Measurements from ENCODE around the gene GLS. TPM values are rescaled to one million over a fixed set of nuclear protein-coding genes. Genes with fewer than 3 reads are reported as not detected.

Gene GLS
- polyA plus RNA-seq, 3 donors from 2014 or later, result 20.5 to 37.8 (median 29.7) TPM

DNA sequence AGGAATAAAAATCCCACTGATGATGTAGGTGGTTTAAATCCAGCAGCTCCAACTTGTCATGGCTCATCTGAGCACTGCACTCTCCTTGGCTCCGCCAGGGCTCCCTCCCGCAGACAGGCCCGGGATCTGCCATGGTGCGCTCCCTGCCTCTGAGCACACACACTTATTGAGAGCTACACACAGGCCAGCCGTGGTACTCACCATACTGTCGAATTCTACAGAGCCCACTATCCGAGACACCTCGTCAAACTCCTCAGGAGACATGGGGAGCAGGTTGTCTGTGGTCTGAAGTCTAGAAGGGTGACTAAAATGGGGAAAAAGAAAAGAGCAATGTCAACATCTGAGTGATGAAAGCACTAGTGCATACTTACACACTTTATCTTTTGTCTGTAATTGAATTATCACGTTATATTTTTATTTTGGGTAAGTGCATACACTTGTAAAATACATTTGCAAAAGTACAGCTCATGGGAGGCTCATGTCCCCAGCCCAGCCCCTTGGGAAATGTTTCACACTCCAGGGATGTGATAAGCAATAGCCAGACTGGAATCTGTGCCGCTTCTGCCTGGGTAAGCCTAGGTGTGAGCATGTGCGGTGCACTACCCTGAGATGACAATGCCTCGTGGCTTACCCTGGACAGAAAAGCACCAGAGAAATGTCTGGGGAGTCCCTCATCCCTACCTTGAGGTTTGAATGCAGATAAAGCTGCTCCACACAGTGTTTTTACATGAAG, 94.2 kb downstream of the GLS start:
- Mint-ChIP-seq H3K27ac (peak overlapping the region in 2 of 6 donors; percentile 29 to 76), H3K4me1 (peaks cover 0 to 1% of the 10 kb centered on the region in 2 donors), H3K27me3 (ENCODE audit: low read depth in 3 of 3) (no peaks in the 10 kb centered on the region), H3K36me3 (peaks cover 41 to 76% (median 51%) of the 10 kb centered on the region in 3 donors), H3K9me3 (no peaks in the 10 kb centered on the region), H3K4me3 (no peak overlapping the region)
- no peak for DNase-seq

DNA sequence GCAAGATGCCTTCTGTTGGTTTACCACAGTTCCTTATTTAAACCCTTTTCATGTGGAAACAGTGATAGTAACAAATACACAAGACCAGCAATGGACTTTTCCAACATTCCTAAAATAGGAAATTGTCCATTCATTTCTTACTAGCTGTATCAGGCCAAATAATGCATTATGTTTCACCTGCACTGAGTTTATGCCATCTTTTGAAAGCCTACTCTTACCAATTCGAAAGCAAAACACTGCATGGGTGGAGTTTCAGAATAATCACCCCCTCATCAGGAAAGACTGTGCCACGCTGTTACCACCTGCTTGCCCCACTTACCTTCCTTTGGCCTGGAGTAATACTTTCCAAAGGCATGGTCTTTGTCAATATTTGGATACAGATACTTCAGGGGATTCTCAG, 95.9 kb downstream of the GLS start:
- H3K4me1 Mint-ChIP-seq, result peaks cover 0 to 6% of the 10 kb centered on the region in 2 donors
- H3K27ac Mint-ChIP-seq, result no peak overlapping the region
- no peak for DNase-seq
- H3K36me3 Mint-ChIP-seq, result peaks cover 48 to 78% (median 55%) of the 10 kb centered on the region in 3 donors
- peaks cover 0 to 2% (median 2%) of the 10 kb centered on the region in 3 donors for H3K27me3 Mint-ChIP-seq (ENCODE audit: low read depth in 3 of 3)
- H3K4me3 Mint-ChIP-seq, result no peak overlapping the region
- H3K9me3 Mint-ChIP-seq, result no peaks in the 10 kb centered on the region

DNA sequence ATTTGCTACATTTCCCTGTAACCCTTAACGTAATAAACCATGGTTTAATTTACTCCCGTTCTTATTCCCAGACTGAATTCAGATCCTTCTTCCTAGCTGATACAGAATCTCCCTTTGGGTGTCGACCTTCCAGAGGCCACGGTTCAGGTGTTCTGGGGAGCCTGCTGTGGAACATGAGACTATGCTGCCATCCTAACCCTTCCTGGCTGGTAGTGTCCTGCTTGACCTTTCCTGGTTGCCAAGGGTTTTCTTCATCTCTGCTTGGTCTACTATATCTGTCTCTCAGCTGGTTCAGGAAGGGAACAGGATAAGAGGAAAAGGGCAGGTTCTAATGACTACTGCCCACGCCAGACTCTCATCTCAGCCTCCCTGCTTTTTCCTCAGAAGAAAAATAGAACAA, 96.9 kb downstream of the GLS start:
- H3K9me3 Mint-ChIP-seq, result no peaks in the 10 kb centered on the region
- peaks cover 57 to 86% (median 62%) of the 10 kb centered on the region in 3 donors for H3K36me3 Mint-ChIP-seq
- H3K4me1 Mint-ChIP-seq, result peaks cover 0 to 12% of the 10 kb centered on the region in 2 donors
- no peak overlapping the region for H3K4me3 Mint-ChIP-seq
- peak overlapping the region in 4 of 6 donors; percentile 17 to 54 (median 21) for H3K27ac Mint-ChIP-seq
- DNase-seq, result no peak
- H3K27me3 Mint-ChIP-seq (ENCODE audit: low read depth in 3 of 3), result peaks cover 0 to 2% (median 2%) of the 10 kb centered on the region in 3 donors

DNA sequence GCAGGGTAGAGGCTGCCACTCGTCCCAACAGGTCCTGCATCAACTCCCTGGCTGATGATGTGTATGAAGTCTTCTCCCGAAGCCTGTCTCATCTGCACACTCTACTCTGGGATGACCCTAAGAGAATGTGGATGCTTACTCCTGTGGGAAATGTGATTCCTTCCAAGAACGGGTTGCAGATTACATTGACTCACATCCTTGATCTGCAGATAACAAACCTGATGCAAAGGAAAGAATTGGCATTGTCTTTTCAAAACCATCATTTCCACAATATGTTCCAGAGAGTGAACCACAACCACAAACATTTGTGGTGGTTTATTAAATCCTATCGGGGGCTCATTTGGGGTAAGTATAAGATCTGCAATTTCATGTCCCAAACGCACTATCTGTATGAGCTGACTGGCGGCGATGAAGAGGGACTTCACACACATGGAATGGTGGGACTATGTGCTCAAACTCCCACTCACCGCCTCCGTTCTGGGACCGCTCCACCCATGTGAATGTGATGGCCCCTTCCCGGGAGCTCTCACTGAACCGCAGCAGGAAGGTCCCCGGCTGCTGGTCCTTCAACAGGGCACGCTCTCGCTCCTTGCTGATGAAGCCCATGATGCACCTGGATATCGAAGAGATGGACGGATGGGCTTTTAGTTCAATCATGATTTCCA, 97.9 kb downstream of the GLS start:
- peak overlapping the region in 1 of 6 donors; percentile 51 for H3K27ac Mint-ChIP-seq
- H3K4me3 Mint-ChIP-seq, result no peak overlapping the region
- peaks cover 0 to 12% of the 10 kb centered on the region in 2 donors for H3K4me1 Mint-ChIP-seq
- no peaks in the 10 kb centered on the region for H3K9me3 Mint-ChIP-seq
- DNase-seq, result no peak
- peaks cover 0 to 2% (median 2%) of the 10 kb centered on the region in 3 donors for H3K27me3 Mint-ChIP-seq (ENCODE audit: low read depth in 3 of 3)
- H3K36me3 Mint-ChIP-seq, result peaks cover 59 to 91% (median 63%) of the 10 kb centered on the region in 3 donors

DNA sequence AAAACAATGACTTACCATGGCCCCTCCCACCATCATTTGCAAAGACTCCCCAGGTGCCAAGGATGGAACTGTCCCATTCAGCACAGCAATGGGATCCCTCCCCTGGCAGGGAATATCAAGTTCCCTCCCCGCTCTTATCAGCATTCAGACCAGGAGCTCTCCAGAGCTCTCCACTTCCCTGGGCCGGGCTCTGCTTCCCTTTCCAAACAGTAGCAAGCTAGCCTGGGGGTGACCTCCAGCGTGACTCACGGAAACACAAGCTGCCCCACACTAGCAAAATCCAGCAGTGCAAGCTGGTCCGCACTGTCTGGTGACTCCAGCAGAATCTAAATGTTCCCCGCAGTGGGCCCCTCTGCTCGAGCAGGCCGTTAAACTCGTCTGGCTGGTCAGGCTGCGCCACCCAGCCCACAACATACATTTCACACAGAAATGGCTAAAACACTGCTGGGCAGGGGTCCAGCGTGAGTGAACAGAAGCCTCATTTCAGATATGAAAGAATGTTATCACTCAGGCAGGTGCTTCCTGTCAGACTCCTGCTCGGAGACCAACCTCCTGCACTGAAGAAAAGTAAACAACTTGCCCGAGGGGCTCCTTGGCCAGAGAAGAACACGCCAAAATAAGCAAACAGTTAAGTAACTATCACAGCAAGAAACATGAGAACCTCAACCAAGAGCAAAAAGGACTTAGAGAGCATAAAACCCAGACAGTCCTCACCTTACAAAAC, 99.4 kb downstream of the GLS start:
- H3K27me3 Mint-ChIP-seq (ENCODE audit: low read depth in 3 of 3), result peaks cover 0 to 2% (median 2%) of the 10 kb centered on the region in 3 donors
- no peak for DNase-seq
- H3K36me3 Mint-ChIP-seq, result peaks cover 58 to 92% (median 66%) of the 10 kb centered on the region in 3 donors
- no peaks in the 10 kb centered on the region for H3K9me3 Mint-ChIP-seq
- peak overlapping the region; percentile 34 to 75 (median 54) for H3K27ac Mint-ChIP-seq
- peaks cover 4 to 12% of the 10 kb centered on the region in 2 donors for H3K4me1 Mint-ChIP-seq
- H3K4me3 Mint-ChIP-seq, result no peak overlapping the region

DNA sequence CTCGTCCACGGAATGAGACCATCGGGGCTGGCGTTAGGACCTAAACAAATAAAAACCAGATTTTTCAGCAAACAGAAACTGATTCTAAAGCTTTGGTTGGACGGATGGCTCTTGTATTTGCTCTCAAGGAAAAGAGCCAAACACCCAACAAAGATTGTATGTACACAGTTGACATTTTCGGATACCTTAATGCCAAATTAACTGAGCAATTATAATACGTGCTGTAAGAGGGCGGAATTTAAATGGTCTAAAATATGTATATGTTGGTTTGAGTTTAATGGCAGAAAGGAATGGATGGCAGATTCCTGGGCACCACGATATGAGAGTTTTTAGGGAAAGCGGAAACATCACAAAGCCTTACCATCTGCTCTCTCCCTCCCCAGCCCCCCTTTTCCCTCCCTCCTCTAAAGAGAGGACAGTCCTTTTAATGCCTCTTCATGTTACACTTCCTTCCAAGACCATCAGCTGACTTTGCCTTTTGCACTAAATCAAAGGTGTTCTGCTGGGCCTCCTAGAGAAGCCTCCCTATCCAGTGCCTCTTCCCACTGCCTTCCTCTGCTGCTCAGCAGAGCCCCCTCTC, 100.1 kb downstream of the GLS start:
- Mint-ChIP-seq H3K27me3 (ENCODE audit: low read depth in 3 of 3) (peaks cover 0 to 2% (median 2%) of the 10 kb centered on the region in 3 donors), H3K4me1 (peaks cover 4 to 12% of the 10 kb centered on the region in 2 donors), H3K36me3 (peaks cover 56 to 90% (median 60%) of the 10 kb centered on the region in 3 donors), H3K4me3 (no peak overlapping the region), H3K27ac (peak overlapping the region; percentile 3 to 87 (median 73)), H3K9me3 (no peaks in the 10 kb centered on the region)
- no peak for DNase-seq

DNA sequence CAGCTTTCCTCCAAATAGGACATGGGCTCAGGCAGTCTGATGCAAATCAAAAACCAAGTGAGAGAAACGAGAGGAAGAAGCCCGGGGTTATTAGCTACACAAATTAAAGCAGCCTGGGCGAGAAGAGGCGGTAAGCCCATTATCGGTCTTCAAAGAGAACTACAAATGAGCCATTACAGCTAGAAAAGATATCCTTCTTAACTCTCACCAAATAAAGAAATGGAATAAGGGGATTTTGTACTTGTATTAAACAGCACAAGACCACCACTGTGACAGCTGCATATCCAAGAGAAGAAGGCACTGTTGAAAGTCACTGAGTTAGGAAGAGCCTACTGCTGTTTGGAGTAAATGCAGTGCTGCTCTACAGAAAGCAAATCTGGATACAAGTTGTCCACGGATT, 100.7 kb downstream of the GLS start:
- H3K36me3 Mint-ChIP-seq, result peaks cover 53 to 89% (median 56%) of the 10 kb centered on the region in 3 donors
- DNase-seq, result no peak
- peaks cover 4 to 12% of the 10 kb centered on the region in 2 donors for H3K4me1 Mint-ChIP-seq
- no peak overlapping the region for H3K4me3 Mint-ChIP-seq
- H3K9me3 Mint-ChIP-seq, result no peaks in the 10 kb centered on the region
- peaks cover 0 to 4% (median 3%) of the 10 kb centered on the region in 3 donors for H3K27me3 Mint-ChIP-seq (ENCODE audit: low read depth in 3 of 3)
- peak overlapping the region in 3 of 6 donors; percentile 0 to 75 (median 1) for H3K27ac Mint-ChIP-seq

DNA sequence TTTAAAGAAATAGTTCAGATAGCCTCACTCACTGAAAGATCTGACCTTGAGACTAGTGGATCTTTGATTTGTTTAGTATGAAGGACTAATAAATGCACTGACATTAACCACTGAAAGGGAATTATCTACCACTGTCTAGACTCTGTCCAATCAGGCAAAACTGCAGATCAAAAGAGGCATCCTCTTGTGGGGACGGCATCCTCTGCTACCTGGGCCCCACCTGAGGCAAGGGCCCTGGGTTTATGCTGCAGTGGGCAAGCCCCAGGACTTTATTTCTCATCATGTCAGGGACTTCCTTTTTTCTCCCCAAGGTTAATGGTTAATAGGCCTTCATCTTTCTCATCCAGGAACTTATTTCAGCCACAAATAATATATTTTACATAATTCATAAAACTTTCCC, 101.1 kb downstream of the GLS start:
- Mint-ChIP-seq H3K27me3 (ENCODE audit: low read depth in 3 of 3) (peaks cover 0 to 4% (median 3%) of the 10 kb centered on the region in 3 donors), H3K9me3 (no peaks in the 10 kb centered on the region), H3K36me3 (peaks cover 53 to 87% (median 56%) of the 10 kb centered on the region in 3 donors), H3K4me3 (no peak overlapping the region), H3K27ac (peak overlapping the region in 1 of 6 donors; percentile 30), H3K4me1 (peaks cover 5 to 12% of the 10 kb centered on the region in 2 donors)
- DNase-seq, result no peak

DNA sequence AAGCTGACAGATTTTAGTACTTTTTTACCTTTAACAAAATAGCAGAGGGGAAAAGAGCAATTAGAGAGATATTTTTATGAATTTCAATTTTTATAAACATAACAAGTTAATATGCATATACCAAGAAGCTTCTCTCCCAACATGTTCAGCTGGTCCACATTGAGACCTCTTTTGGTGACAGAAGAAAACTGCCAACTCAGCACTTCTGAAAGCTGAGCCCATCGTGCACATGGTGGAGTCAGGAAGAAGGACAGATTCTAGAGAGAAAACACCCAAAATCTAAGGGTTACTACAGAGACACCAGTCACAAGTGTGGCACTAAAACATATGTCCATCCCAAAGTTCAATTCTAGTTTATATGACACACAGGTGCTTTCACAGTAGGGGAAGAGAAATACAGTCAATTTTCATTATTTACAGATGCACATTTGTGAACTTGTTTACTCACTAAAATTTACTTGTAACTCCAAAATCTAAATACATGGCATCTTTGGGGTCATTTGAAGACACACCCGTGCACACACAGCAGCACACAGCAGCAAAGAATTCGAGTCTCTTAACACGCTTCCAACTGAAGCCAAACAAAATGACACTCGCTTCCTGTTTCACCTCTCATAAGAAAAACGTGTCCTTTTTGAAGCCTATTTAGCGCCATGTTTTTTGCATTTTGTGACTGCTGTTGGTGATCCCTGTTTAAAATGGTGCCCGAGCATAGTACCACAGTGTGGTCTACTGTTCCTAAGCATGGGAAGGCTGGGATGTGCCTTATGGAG, 101.8 kb downstream of the GLS start:
- H3K36me3 Mint-ChIP-seq, result peaks cover 55 to 90% (median 56%) of the 10 kb centered on the region in 3 donors
- H3K4me1 Mint-ChIP-seq, result peaks cover 5 to 17% of the 10 kb centered on the region in 2 donors
- no peak overlapping the region for H3K4me3 Mint-ChIP-seq
- DNase-seq, result no peak
- no peaks in the 10 kb centered on the region for H3K9me3 Mint-ChIP-seq
- H3K27ac Mint-ChIP-seq, result peak overlapping the region in 3 of 6 donors; percentile 26 to 47 (median 30)
- peaks cover 0 to 4% (median 3%) of the 10 kb centered on the region in 3 donors for H3K27me3 Mint-ChIP-seq (ENCODE audit: low read depth in 3 of 3)

DNA sequence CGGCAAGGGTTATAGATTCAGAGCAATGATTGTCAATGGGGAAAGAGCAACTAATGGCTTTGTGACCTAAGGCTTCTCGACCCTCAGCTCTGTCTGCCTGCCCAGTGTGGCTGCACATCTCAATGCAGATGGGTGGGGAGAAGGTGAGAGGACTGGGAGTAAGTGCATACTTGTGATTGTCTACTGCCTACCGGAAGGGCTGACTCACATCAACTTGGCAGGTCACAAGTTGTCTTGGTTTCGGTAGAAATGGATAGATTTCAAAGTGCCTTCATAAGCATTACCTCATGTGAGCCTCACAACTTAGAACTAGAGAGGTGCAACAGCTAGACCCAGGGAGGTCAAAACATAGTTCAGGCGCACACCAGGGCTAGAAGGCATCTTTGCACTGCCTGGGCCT, 104.0 kb downstream of the GLS start:
- Mint-ChIP-seq H3K36me3 (peaks cover 38 to 86% (median 45%) of the 10 kb centered on the region in 3 donors), H3K4me3 (no peak overlapping the region), H3K9me3 (no peaks in the 10 kb centered on the region), H3K27me3 (ENCODE audit: low read depth in 3 of 3) (peaks cover 0 to 5% (median 4%) of the 10 kb centered on the region in 3 donors), H3K27ac (peak overlapping the region in 2 of 6 donors; percentile 25 to 51), H3K4me1 (peaks cover 5 to 21% of the 10 kb centered on the region in 2 donors)
- DNase-seq, result no peak

DNA sequence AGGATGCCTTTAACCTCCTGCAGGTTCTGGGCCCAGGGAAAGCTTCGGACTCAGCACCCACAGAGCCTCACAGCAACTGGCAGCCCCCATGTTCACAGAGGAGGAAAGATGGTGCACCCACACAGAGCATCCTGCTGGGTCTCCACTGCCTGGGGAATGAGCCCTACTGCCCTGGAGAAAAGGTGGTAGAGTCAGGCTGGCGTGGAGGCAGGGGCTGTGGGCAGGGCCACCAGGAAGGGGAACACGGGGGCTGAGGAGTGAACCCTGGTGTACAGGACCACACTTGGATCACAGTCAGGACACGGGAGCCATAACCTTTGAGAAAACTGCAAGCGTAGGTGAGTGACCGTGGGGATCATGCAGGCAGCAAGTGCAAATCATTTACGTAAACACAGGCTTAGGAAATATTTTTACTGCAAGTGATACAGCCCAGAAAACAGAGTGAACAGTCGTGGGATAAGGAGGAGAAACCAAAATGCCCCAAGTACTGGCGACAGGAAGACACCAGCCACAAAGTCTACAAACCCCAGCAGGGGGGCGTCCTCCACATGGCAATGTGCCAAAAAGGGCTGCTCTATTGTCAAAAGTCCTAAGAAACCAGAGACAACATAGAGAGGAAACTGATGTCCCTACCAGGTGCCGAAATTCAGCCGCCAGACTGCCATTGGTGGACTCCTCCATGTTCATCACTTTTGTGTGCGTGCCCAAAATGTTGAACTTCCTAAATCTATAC, 105.8 kb downstream of the GLS start:
- peaks cover 32 to 85% (median 34%) of the 10 kb centered on the region in 3 donors for H3K36me3 Mint-ChIP-seq
- H3K4me1 Mint-ChIP-seq, result peaks cover 5 to 15% of the 10 kb centered on the region in 2 donors
- H3K27me3 Mint-ChIP-seq (ENCODE audit: low read depth in 3 of 3), result peaks cover 0 to 3% (median 2%) of the 10 kb centered on the region in 3 donors
- DNase-seq, result no peak
- peak overlapping the region in 1 of 6 donors; percentile 13 for H3K27ac Mint-ChIP-seq
- H3K4me3 Mint-ChIP-seq, result no peak overlapping the region
- H3K9me3 Mint-ChIP-seq, result no peaks in the 10 kb centered on the region

DNA sequence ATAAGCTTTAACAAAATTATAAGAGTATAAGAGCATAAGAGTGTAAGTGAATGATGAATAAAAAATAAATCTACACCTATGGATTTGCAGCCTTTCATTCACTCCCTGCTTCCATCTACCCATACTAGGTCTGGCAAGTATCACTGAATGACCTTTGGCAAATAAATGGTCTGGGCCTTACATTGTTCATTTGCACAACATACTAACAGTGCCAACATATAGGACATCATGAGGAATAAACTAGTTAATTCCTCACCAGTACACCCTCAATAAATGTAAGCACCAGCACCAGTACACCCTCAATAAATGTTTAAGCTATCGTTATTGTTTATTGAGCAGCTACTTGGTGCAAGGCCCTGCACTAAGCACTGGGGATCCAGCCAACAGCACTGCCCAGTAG, 106.5 kb downstream of the GLS start:
- Mint-ChIP-seq H3K9me3 (no peaks in the 10 kb centered on the region), H3K4me1 (peaks cover 5 to 13% of the 10 kb centered on the region in 2 donors), H3K4me3 (no peak overlapping the region), H3K27ac (peak overlapping the region in 3 of 6 donors; percentile 14 to 57 (median 26)), H3K36me3 (peaks cover 26 to 82% (median 31%) of the 10 kb centered on the region in 3 donors), H3K27me3 (ENCODE audit: low read depth in 3 of 3) (peaks cover 0 to 3% (median 2%) of the 10 kb centered on the region in 3 donors)
- no peak for DNase-seq

Measured in immature natural killer cell (primary cell).